Measurements from ENCODE around the gene ZBED1.
"Not testable (repeated sequence)": the region's sequence is repeated elsewhere in the genome, so short reads cannot be mapped to it uniquely, and the experiment has no call there.

DNA sequence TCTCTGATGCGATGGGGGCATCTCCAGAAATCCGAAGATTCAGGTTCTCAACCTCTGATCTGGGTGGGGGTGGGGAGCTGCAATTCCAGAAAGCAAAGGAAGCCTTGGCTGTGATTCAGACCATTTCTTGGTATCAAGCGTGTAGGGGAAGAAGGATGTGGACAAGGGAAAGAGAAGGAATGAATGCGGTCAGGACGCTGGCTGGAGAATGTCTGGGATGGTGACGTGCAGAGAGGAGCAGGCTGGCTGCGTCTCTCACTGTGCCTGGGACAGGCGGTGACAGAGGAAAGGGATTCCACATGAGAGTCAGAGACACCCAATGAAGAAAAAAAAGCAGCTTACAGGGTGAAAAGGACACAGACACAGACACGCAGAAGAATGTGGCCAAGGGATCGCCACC is 37.3 kb downstream of the ZBED1 start:
- TF ChIP-seq POLR2AphosphoS5 (IDR thresholded peaks at IDR 0.05); EZH2 (IDR thresholded peaks at IDR 0.05; ENCODE audit: borderline replicate concordance, insufficient read depth, low read length, poor library complexity, severe bottlenecking); MXI1 (conservative IDR thresholded peaks at IDR 0.05; ENCODE audit: poor library complexity, severe bottlenecking); RAD21 (conservative IDR thresholded peaks at IDR 0.05); EP300 (conservative IDR thresholded peaks at IDR 0.05; ENCODE audit: poor library complexity, severe bottlenecking); TAF1 (IDR thresholded peaks at IDR 0.05; ENCODE audit: low read depth); SMC3 (conservative IDR thresholded peaks at IDR 0.05; ENCODE audit: poor library complexity): not testable (repeated sequence)
- TF ChIP-seq, protein P1, sequence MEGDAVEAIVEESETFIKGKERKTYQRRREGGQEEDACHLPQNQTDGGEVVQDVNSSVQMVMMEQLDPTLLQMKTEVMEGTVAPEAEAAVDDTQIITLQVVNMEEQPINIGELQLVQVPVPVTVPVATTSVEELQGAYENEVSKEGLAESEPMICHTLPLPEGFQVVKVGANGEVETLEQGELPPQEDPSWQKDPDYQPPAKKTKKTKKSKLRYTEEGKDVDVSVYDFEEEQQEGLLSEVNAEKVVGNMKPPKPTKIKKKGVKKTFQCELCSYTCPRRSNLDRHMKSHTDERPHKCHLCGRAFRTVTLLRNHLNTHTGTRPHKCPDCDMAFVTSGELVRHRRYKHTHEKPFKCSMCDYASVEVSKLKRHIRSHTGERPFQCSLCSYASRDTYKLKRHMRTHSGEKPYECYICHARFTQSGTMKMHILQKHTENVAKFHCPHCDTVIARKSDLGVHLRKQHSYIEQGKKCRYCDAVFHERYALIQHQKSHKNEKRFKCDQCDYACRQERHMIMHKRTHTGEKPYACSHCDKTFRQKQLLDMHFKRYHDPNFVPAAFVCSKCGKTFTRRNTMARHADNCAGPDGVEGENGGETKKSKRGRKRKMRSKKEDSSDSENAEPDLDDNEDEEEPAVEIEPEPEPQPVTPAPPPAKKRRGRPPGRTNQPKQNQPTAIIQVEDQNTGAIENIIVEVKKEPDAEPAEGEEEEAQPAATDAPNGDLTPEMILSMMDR (IDR thresholded peaks at IDR 0.05; ENCODE audit: poor library complexity, severe bottlenecking): not testable (repeated sequence)
- TF ChIP-seq, protein P2, sequence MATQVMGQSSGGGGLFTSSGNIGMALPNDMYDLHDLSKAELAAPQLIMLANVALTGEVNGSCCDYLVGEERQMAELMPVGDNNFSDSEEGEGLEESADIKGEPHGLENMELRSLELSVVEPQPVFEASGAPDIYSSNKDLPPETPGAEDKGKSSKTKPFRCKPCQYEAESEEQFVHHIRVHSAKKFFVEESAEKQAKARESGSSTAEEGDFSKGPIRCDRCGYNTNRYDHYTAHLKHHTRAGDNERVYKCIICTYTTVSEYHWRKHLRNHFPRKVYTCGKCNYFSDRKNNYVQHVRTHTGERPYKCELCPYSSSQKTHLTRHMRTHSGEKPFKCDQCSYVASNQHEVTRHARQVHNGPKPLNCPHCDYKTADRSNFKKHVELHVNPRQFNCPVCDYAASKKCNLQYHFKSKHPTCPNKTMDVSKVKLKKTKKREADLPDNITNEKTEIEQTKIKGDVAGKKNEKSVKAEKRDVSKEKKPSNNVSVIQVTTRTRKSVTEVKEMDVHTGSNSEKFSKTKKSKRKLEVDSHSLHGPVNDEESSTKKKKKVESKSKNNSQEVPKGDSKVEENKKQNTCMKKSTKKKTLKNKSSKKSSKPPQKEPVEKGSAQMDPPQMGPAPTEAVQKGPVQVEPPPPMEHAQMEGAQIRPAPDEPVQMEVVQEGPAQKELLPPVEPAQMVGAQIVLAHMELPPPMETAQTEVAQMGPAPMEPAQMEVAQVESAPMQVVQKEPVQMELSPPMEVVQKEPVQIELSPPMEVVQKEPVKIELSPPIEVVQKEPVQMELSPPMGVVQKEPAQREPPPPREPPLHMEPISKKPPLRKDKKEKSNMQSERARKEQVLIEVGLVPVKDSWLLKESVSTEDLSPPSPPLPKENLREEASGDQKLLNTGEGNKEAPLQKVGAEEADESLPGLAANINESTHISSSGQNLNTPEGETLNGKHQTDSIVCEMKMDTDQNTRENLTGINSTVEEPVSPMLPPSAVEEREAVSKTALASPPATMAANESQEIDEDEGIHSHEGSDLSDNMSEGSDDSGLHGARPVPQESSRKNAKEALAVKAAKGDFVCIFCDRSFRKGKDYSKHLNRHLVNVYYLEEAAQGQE (IDR thresholded peaks at IDR 0.05; ENCODE audit: borderline replicate concordance): not testable (repeated sequence)

Measured in neural cell (in vitro differentiated cells).